Mammary epithelial cell (primary cell): ENCODE results near the gene PLAAT5.
"Not testable (repeated sequence)": the region's sequence is repeated elsewhere in the genome, so short reads cannot be mapped to it uniquely, and the experiment has no call there.

ENCODE experiments used
- EZH2 ChIP-seq: IDR thresholded peaks from 2 replicates; pipeline ENCODE4 v1.6.1; 2012; ENCODE audit warnings: low read length, inconsistent platforms, borderline replicate concordance
- TF ChIP-seq, protein P1 (sequence below), 2 donors: IDR thresholded peaks in 1 of 2; conservative IDR thresholded peaks in 1 of 2; 2 replicates each; pipeline ENCODE4 v1.5.1; 2011 to 2012; ENCODE audit warnings: inconsistent platforms in 2 of 2, low read length in 2 of 2, mild to moderate bottlenecking in 2 of 2, control low read depth in 1 of 2, low read depth in 1 of 2; ENCODE audit not compliant: insufficient read depth in 1 of 2; ENCODE audit errors: extremely low read depth in 1 of 2

- TF ChIP-seq, protein P1, sequence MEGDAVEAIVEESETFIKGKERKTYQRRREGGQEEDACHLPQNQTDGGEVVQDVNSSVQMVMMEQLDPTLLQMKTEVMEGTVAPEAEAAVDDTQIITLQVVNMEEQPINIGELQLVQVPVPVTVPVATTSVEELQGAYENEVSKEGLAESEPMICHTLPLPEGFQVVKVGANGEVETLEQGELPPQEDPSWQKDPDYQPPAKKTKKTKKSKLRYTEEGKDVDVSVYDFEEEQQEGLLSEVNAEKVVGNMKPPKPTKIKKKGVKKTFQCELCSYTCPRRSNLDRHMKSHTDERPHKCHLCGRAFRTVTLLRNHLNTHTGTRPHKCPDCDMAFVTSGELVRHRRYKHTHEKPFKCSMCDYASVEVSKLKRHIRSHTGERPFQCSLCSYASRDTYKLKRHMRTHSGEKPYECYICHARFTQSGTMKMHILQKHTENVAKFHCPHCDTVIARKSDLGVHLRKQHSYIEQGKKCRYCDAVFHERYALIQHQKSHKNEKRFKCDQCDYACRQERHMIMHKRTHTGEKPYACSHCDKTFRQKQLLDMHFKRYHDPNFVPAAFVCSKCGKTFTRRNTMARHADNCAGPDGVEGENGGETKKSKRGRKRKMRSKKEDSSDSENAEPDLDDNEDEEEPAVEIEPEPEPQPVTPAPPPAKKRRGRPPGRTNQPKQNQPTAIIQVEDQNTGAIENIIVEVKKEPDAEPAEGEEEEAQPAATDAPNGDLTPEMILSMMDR (conservative IDR thresholded peaks at IDR 0.05 in 1 of 2, IDR thresholded peaks at IDR 0.05 in 1 of 2; ENCODE audit: extremely low read depth in 1 of 2, insufficient read depth in 1 of 2, low read depth in 1 of 2, low read length in 2 of 2) = not testable (repeated sequence)
- not testable (repeated sequence) for TF ChIP-seq EZH2
Observed at GRCh38 chr11:63528729-63529278, 37.8 kb upstream of the PLAAT5 start.
